ENCODE results near the gene MRPL28. TPM values are rescaled to one million over a fixed set of nuclear protein-coding genes. Genes with fewer than 3 reads are reported as not detected.
"Not testable (repeated sequence)": the region's sequence is repeated elsewhere in the genome, so short reads cannot be mapped to it uniquely, and the experiment has no call there.

MRPL28 gene
- total RNA-seq (2014; rRNA removed; shearing (Covaris generic)): 78.0 and 105 TPM in 2 replicates
- 129 and 134 TPM in 2 replicates for polyA plus RNA-seq (2015; cell fraction: cytosol; rRNA removed)
- polyA plus RNA-seq (2015; cell fraction: nucleus; rRNA removed): 63.9 and 72.4 TPM in 2 replicates

DNA sequence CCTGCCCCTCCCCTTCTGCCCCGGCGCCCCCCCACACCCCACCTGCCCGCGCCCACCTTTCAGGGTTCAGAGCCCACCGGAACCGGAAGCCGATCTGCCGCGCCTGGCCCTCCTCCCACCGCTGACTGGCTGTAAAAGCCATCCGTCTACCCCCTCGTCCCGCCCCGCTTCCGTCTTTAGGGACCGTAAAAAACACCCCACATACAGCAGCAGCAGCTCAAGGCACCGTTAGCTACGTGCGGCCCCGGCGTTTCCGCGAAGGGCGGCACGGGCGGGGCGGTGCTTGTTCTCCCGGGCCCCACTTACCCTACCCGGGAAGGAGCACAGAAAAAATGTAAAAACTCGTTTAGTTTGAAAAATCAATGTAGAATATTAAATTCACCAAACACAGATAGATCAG lies at the start of gene MRPL28:
Gene MRPL28, minus strand, starts transcription at position 96 of the 400 bp plus-strand sequence. CDS start 320 bp downstream, outside the sequence.
- in situ Hi-C loops (cut with HindIII; ENCODE audit: low pct_unique_long_range_greater_than_20kb, low sequenced_read_pairs): no loop called here
- DNase-seq (ENCODE audit: low read depth, low spot score): peak; percentile 93

DNA sequence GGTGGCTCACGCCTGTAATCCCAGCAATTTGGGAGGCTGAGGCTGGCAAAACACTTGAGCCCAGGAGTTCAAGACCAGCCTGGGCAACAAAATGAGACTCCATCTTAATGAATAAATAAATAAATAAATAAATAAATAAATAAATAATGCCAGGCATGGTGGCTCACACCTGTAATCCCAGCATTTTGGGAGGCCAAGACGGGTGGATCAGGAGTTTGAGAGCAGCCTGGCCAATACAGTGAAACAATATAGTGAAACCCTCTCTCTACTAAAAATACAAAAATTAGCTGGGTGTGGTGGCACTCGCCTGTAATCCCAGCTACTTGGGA lies 44.8 kb upstream of the MRPL28 start:
- DNase-seq (ENCODE audit: low read depth, low spot score); in situ Hi-C loops (cut with HindIII; ENCODE audit: low pct_unique_long_range_greater_than_20kb, low sequenced_read_pairs): not testable (repeated sequence)

- no peak for DNase-seq (ENCODE audit: low read depth, low spot score)
- in situ Hi-C loops (cut with HindIII; ENCODE audit: low pct_unique_long_range_greater_than_20kb, low sequenced_read_pairs): no loop called here
These were observed 44.2 kb upstream of the MRPL28 start for GRCh38 chr16:414395-415169.

DNA sequence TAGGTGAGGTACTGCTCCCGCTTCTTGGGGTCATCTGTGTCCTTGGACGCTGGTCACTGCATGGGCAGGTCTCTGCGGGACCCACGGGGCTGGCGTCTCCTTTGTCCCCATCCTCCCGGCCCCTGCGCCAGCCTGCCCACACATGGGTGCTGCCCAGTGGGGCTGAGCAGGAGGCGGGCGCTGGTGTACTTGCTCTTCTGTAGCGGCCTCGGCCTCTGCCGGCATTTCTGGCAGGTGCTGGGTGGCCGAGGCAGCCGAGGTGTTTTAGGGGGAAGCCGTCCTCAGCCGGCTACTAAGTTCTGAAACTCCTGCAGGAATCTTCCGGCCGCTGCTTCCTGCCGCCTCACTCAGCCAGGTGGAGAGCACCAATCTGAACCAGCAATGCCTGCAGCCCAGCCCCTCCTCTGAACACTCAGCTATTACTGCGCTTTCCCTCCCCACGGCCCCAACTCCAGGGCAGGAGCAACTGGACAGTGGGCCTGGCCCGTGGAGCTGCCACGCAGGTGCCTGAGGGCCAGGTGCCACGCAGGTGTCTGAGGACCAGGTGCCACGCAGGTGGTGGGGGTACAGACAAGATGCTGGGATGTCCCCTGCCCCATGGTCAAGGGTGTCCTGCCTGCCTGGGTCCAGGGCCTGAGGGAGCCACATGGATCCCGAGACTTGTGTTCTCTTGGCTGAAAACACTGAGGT lies 41.4 kb upstream of the MRPL28 start:
- in situ Hi-C loops (cut with HindIII; ENCODE audit: low pct_unique_long_range_greater_than_20kb, low sequenced_read_pairs): no loop called here
- no peak for DNase-seq (ENCODE audit: low read depth, low spot score)

GRCh38 chr16:410516-411178 lies 40.3 kb upstream of the MRPL28 start:
- DNase-seq (ENCODE audit: low read depth, low spot score): no peak
- in situ Hi-C loops (cut with HindIII; ENCODE audit: low pct_unique_long_range_greater_than_20kb, low sequenced_read_pairs): no loop called here

DNA sequence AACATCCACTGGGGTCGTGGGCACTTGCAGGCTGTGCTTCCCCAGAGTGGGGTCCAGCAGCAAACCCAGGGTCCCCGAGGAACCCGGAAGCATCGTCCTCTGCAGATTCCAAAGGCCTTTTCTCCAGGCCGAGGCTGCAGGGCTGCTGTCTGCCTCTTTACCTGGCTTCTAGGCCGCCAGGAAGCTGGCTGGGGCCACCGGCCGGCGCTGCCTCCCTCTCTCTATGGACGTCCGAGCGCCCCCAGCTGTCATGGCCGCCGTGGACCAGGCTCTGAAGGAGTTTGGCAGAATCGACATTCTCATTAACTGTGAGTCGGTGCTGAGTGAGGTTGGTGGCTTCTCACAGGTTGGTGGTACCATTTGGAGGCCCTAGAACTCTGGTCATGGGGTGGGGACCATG lies 36.9 kb upstream of the MRPL28 start:
- DNase-seq (ENCODE audit: low read depth, low spot score): no peak
- in situ Hi-C loops (cut with HindIII; ENCODE audit: low pct_unique_long_range_greater_than_20kb, low sequenced_read_pairs): no loop called here

GRCh38 chr16:405548-406506 lies 35.5 kb upstream of the MRPL28 start:
- DNase-seq (ENCODE audit: low read depth, low spot score): no peak
- in situ Hi-C loops (cut with HindIII; ENCODE audit: low pct_unique_long_range_greater_than_20kb, low sequenced_read_pairs): no loop called here

DNA sequence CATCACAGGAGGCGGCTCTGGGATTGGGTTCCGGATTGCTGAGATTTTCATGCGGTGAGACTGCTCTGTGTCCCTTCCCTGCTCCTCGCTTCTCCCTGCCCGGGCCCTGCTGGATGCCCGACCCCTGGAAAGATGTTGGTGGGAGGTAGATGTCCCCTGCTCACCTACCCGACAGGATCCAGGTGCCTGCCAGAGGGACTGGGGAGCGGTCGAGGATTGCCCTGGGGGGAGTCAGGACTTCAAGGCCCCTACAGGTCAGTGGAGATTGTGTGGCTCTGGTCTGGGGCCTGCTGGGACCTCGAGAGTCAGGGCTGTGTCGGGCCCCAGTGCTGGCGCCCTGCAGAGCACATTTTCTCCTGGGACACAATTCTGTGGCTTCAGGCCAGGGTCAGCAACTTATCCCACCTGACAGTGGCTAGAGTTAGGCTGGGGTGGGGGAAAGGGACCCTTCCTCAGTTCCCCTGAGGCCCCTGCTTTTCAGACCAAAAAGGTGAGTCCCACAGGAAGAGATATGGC lies 34.7 kb upstream of the MRPL28 start:
- DNase-seq (ENCODE audit: low read depth, low spot score): no peak
- in situ Hi-C loops (cut with HindIII; ENCODE audit: low pct_unique_long_range_greater_than_20kb, low sequenced_read_pairs): no loop called here

DNA sequence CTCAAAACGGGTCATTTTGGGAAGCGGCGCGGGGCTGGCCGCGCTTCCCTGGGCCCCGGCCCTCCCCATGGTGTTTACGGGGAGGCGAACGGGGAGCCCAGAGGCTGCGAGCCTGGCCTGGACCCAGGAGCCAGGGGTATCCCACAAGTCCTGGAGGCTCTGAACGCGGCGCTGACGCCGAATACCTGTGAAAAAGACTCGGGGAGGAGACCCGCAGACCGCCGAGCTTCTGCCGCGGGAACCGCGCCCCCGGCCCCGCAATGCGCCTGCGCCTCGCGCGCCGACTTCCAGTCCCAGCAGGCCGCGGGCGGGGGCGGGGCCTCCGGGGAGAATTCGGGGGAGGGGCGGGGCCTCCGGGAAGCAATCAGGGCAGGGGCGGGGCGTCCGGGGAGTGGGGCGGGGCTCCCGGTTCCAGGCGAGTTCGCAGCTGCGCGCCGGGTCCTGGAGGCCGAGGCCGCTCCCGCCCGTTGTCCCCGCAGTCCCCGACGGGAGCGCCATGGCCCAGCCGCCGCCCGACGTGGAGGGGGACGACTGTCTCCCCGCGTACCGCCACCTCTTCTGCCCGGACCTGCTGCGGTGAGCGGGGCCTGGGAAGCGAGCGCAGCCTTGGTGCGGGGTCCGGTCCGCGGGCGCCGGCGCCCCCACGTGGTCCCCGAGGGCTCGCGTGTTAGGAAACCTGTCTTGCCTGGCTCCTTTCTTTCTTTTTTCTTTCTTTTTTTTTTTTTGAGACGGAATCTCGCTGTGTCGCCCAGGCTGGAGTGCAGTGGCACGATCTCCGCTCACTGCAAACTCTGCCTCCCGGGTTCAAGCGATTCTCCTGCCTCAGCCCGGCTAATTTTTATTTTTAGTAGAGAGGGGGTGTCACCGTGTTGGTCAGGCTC lies 31.4 kb upstream of the MRPL28 start, which contains the start of gene DECR2:
Gene DECR2, plus strand, starts transcription at position 418 of the 881 bp plus-strand sequence. Its CDS starts 79 bp downstream, at position 497.
- in situ Hi-C loops (cut with HindIII; ENCODE audit: low pct_unique_long_range_greater_than_20kb, low sequenced_read_pairs): no loop called here
- DNase-seq (ENCODE audit: low read depth, low spot score): peak; percentile 79

DNA sequence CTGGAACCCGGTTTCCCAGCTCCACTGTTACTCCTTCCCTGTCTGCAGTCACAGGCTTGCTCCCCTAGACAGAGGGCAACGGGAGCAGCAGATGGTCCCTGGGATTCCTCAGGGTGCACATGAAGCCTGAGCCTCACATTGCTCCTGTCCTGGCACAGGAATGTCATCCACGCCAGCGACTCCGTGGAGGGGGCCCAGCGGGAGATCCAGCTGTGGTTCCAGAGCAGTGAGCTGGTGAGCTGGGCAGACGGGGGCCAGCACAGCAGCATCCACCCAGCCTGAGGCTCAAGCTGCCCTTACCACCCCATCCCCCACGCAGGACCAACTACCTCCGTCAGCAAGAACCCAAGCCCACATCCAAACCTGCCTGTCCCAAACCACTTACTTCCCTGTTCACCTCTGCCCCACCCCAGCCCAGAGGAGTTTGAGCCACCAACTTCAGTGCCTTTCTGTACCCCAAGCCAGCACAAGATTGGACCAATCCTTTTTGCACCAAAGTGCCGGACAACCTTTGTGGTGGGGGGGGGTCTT lies 29.8 kb upstream of the MRPL28 start:
- in situ Hi-C loops (cut with HindIII; ENCODE audit: low pct_unique_long_range_greater_than_20kb, low sequenced_read_pairs): no loop called here
- no peak for DNase-seq (ENCODE audit: low read depth, low spot score)

DNA sequence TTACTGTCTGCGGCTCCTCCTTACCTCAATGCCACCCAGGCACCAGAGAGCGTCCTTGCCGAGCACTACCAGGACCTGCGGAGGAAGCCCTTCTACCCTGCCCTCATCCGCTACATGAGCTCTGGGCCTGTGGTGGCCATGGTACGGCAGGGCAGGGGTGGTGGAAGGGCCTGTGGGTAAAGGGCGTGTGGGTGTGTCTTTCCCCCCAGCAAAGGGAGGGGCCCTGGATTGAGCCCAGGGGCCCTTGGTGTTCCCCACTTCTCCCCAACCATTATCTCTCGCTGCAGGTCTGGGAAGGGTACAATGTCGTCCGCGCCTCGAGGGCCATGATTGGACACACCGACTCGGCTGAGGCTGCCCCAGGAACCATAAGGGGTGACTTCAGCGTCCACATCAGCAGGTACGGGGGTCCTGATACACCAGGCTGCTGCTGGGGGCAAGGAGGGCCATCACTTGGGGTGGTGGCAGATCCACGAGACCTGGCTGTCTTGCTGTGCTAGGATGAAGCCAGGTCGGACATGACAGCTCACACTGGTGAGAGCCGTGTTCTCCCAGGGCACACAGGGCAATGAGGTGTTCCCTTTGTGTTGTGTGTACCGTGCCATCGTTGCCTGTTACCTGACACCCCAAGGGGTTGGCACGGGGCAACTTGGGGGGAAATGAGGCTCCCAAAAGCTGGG lies 29.1 kb upstream of the MRPL28 start:
- DNase-seq (ENCODE audit: low read depth, low spot score): no peak
- in situ Hi-C loops (cut with HindIII; ENCODE audit: low pct_unique_long_range_greater_than_20kb, low sequenced_read_pairs): no loop called here

DNA sequence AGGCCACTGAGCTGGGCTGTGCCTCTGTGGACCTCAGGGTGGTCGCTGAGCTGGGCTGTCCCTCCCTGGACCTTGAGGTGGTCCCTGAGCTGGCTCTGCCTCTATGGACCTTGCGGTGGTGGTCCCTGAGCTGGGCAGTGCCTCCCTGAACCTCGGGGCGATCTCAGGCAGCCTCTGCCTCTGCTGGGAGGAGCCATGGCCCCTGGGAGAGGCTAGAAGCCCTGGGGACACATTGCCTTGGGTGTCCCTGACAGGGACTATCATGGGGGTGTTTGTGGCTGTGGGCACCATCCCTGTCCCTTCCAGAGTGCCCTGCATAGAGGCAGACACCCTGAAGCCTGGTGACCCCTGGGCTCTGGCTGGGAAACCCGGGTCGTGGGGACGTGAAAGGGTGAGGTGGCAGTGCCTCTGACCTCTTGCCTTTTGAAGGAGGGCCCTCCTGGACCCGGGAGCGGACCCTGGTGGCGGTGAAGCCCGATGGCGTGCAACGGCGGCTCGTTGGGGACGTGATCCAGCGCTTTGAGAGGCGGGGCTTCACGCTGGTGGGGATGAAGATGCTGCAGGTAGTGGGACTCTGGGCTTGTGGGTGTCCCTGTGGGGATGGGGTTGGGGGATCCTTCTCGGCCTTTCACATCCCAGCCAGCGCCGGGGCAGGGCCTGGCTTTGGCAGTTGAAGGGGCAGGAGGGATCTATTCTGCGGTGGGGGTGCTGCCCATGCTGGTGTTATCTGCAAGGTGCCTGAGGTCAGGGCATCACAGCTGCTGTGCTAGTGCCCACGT lies 28.4 kb upstream of the MRPL28 start:
- no peak for DNase-seq (ENCODE audit: low read depth, low spot score)
- in situ Hi-C loops (cut with HindIII; ENCODE audit: low pct_unique_long_range_greater_than_20kb, low sequenced_read_pairs): no loop called here

DNA sequence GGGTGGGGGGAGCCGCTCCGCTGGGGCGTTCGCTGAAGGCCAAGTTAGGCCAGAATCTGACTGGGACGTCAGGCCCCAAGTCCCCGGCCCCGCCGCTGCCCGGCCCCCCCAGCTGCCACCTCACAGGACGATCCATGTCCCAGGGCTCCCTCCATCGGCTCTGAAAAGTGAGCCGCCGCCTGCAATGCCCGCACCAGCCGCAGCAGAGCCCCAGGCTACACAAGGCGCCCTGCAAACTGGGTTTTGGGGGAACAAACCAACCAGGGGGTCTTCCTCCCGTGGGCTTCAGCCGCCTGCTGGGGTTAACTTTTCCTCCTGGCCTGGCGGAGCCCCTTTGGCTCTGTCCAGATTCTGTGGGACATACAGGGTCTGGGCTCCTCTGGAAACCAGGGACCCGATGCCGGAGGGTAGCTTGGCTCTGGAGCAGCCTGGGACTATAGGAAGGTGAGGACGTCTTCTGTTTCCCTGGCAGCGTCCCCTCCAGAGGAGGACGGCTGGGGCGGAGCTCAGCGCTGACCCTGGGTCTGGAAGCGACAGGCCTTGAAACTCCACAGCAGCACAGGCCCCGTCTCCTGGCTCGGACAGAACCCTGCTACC lies 27.5 kb upstream of the MRPL28 start:
- in situ Hi-C loops (cut with HindIII; ENCODE audit: low pct_unique_long_range_greater_than_20kb, low sequenced_read_pairs): no loop called here
- peak; percentile 66 for DNase-seq (ENCODE audit: low read depth, low spot score)

GRCh38 chr16:397135-397661 lies 26.9 kb upstream of the MRPL28 start, which contains the start of gene NME4:
Gene NME4, plus strand, starts transcription at chr16:397199. Its CDS starts 24 bp downstream, at chr16:397223.
- no peak for DNase-seq (ENCODE audit: low read depth, low spot score)
- in situ Hi-C loops (cut with HindIII; ENCODE audit: low pct_unique_long_range_greater_than_20kb, low sequenced_read_pairs): no loop called here

All from SK-MEL-5 (cell line).